ENCODE results near the gene PLAA. TPM values are rescaled to one million over a fixed set of nuclear protein-coding genes. Genes with fewer than 3 reads are reported as not detected.

PLAA gene
- total RNA-seq, 1 experiment from 2014 or later = 13.3 TPM

GRCh38 chr9:26971721-26972120, 24.7 kb upstream of the PLAA start:
- POLR2A ChIA-PET = no interaction called here
- BruUV-seq (replicated peaks) = no TSS peak
- intact Hi-C loops (cut with micrococcal nuclease; ENCODE audit: unreplicated experiment) = loop anchor here (10.0 kb wide), 1 partner anchor 227 kb away; no protein-coding TSS in a partner anchor

GRCh38 chr9:26956860-26957233, 9.8 kb upstream of the PLAA start:
- Histone ChIP-seq H3K4me3 (ENCODE audit: low read depth in 2 of 2, low read length in 2 of 2) (peak overlapping the region; percentile 55 to 68), H3K9me3 (ENCODE audit: control insufficient read depth, insufficient read depth, low read depth, low read length) (no peaks in the 10 kb centered on the region), H3K27me3 (ENCODE audit: control insufficient read depth, insufficient read depth, low read length) (no peaks in the 10 kb centered on the region), H3K4me1 (ENCODE audit: control insufficient read depth, insufficient read depth, low read length) (no peaks in the 10 kb centered on the region), H3K36me3 (ENCODE audit: control insufficient read depth, insufficient read depth, low read length) (no peaks in the 10 kb centered on the region), H3K27ac (ENCODE audit: low read length) (peak overlapping the region; percentile 80)
- ATAC-seq (no peak; the same call in 1 of the 2 replicates), DNase-seq (ENCODE audit: low read depth, low spot score) (no peak)
- in situ Hi-C loops (cut with HindIII; ENCODE audit: low pct_unique_long_range_greater_than_20kb, low sequenced_read_pairs) = no loop called here
- TSS peak; percentile 79 for BruUV-seq (replicated peaks)
- TF ChIP-seq POLR2AphosphoS5 (IDR thresholded peaks at IDR 0.05; ENCODE audit: low read depth, low read length) (no peak), SIN3A (IDR thresholded peaks at IDR 0.05; ENCODE audit: borderline replicate concordance, insufficient read depth, low read depth, low read length) (no peak), REST (IDR thresholded peaks at IDR 0.05; ENCODE audit: insufficient read depth in 1 of 2, low read depth in 2 of 2, low read length in 1 of 2) (no peak), CTCF (IDR thresholded peaks at IDR 0.05) (no peak), TCF7L2 (IDR thresholded peaks at IDR 0.05; ENCODE audit: low read depth, low read length) (no peak)
- intact Hi-C loops (cut with micrococcal nuclease; ENCODE audit: unreplicated experiment) = no loop called here
- CTCF ChIA-PET = no interaction called here
- POLR2A ChIA-PET = no interaction called here

More at GRCh38 chr9:26971721-26972120, 24.7 kb upstream of the PLAA start:
- Histone ChIP-seq H3K4me1 (ENCODE audit: control insufficient read depth, insufficient read depth, low read length) (no peaks in the 10 kb centered on the region), H3K4me3 (ENCODE audit: low read depth in 2 of 2, low read length in 2 of 2) (no peak overlapping the region), H3K27me3 (ENCODE audit: control insufficient read depth, insufficient read depth, low read length) (no peaks in the 10 kb centered on the region), H3K36me3 (ENCODE audit: control insufficient read depth, insufficient read depth, low read length) (no peaks in the 10 kb centered on the region), H3K9me3 (ENCODE audit: control insufficient read depth, insufficient read depth, low read depth, low read length) (no peaks in the 10 kb centered on the region), H3K27ac (ENCODE audit: low read length) (no peak overlapping the region)
- CTCF ChIA-PET = no interaction called here
- in situ Hi-C loops (cut with HindIII; ENCODE audit: low pct_unique_long_range_greater_than_20kb, low sequenced_read_pairs) = no loop called here
- no peak for ATAC-seq
- no peak for TF ChIP-seq CTCF (IDR thresholded peaks at IDR 0.05)
- no peak for TF ChIP-seq TCF7L2 (IDR thresholded peaks at IDR 0.05; ENCODE audit: low read depth, low read length)
- no peak for TF ChIP-seq SIN3A (IDR thresholded peaks at IDR 0.05; ENCODE audit: borderline replicate concordance, insufficient read depth, low read depth, low read length)
- no peak for TF ChIP-seq REST (IDR thresholded peaks at IDR 0.05; ENCODE audit: insufficient read depth in 1 of 2, low read depth in 2 of 2, low read length in 1 of 2)
- no peak for TF ChIP-seq POLR2AphosphoS5 (IDR thresholded peaks at IDR 0.05; ENCODE audit: low read depth, low read length)
- DNase-seq (ENCODE audit: low read depth, low spot score) = no peak

Data from Panc1 (cell line).